Stomach (tissue), 9 donors: ENCODE measurements around the gene ZCCHC7. TPM values are rescaled to one million over a fixed set of nuclear protein-coding genes. Genes with fewer than 3 reads are reported as not detected.
A peak's percentile ranks its signal among the peaks of the same experiment; 100 is the strongest.
"Not testable (repeated sequence)": the region's sequence is repeated elsewhere in the genome, so short reads cannot be mapped to it uniquely, and the experiment has no call there.

Experiments used
- DNase-seq, 2 donors: peaks; one replicate each; pipeline versions ENCODE4 v3.0.0 to v3.0.0-alpha.2; 2013 to 2019
- H3K27ac ChIP-seq, 5 donors: fragments of 200-600 bp in 4 of 5; sonication (generic) in 4 of 5; one replicate each; pipeline ENCODE4 v1.5.1; 2013 to 2019; ENCODE audit warnings: mild to moderate bottlenecking in 1 of 5, moderate library complexity in 1 of 5
- H3K27me3 ChIP-seq, 3 donors: fragments of 200-600 bp; sonication (generic); one replicate each; pipeline ENCODE4 v1.5.1; 2017 to 2019; ENCODE audit warnings: mixed run types in 1 of 3
- H3K36me3 ChIP-seq, 4 donors: fragments of 200-600 bp; sonication (generic); 1 replicate in 3 of 4; 2 replicates in 1 of 4; pipeline ENCODE4 v1.5.1; 2016 to 2019
- H3K4me1 ChIP-seq, 4 donors: fragments of 200-600 bp; sonication (generic); one replicate each; pipeline ENCODE4 v1.5.1; 2016 to 2019
- H3K4me3 ChIP-seq, 4 donors: fragments of 200-600 bp; sonication (generic) in 3 of 4; one replicate each; pipeline ENCODE4 v1.5.1; 2016 to 2019; ENCODE audit warnings: mild to moderate bottlenecking in 1 of 4
- H3K9me3 ChIP-seq, 4 donors: fragments of 200-600 bp; sonication (generic); one replicate each; pipeline ENCODE4 v1.5.1; 2016 to 2019
- CTCF ChIP-seq, 7 experiments: fragments of 450-650 bp in 4 of 7; fragments of 200-600 bp in 3 of 7; sonication (generic) in 3 of 7; IDR thresholded peaks; one replicate each; pipeline ENCODE4 v1.5.1; 2016 to 2019; ENCODE audit warnings: antibody characterized with exemption in 7 of 7, control low read depth in 2 of 7, mild to moderate bottlenecking in 1 of 7
- EP300 ChIP-seq: sonication (generic); formaldehyde crosslinking; IDR thresholded peaks from one replicate; pipeline ENCODE4 v1.6.1; 2017; ENCODE audit warnings: antibody characterized with exemption
- POLR2A ChIP-seq, 4 donors: fragments of 450-650 bp; IDR thresholded peaks; one replicate each; pipeline ENCODE4 v1.6.1; 2016; ENCODE audit warnings: antibody characterized with exemption in 4 of 4, control low read depth in 2 of 4, mild to moderate bottlenecking in 1 of 4, moderate library complexity in 1 of 4
- POLR2AphosphoS5 ChIP-seq, 3 donors: sonication (generic); formaldehyde crosslinking; IDR thresholded peaks; one replicate each; pipeline ENCODE4 v1.6.1; 2016; ENCODE audit warnings: antibody characterized with exemption in 3 of 3
- WGBS, 5 donors: extraction: QIAGEN DNeasy Blood & Tissue Kit in 3 of 5; methylation state at CpG; one replicate each; pipeline versions ENCODE4 v1.1.5 to v1.1.7; 2013 to 2018; 5-methylcytosine and 5-hydroxymethylcytosine counted together
- intact Hi-C: fragments of 100-400 bp; cut with DNase I; formaldehyde crosslinking; loops from one replicate; pipeline ENCODE4 v1.15.1; 2023; ENCODE audit warnings: low total_unique reads
- polyA plus RNA-seq, 3 donors: library from polyadenylated mRNA; stranded (reverse); fragments of 200-250 nt; gene quantifications; one replicate each; pipeline ENCODE4 v1.2.3, GENCODE V29; 2013
- total RNA-seq, 5 donors: library from RNA; depleted of rRNA; stranded (reverse); fragments of >200 nt; gene quantifications; one replicate each; pipeline versions ENCODE4 v1.1.0 to v1.2.3, GENCODE V29; 2014 to 2016
- donor health status: healthy with polysubstance abuse.
- donor health status: Bipolar disorder and iron deficiency.
- donor health status: healthy.

Gene ZCCHC7
- total and polyA plus RNA-seq, 8 donors, result 7.9 to 67.1 (median 17.6) TPM

GRCh38 chr9:37119360-37119759 lies 1.0 kb upstream of the ZCCHC7 start:
- no peaks in the 10 kb centered on the region for H3K36me3 ChIP-seq
- H3K27me3 ChIP-seq, result no peaks in the 10 kb centered on the region
- intact Hi-C loops, result no loop called here
- WGBS, 5 donors, result 95 to 99% (median 97%) methylated on average over 9 of the region's 9 CpGs
- TF ChIP-seq CTCF (IDR thresholded peaks at IDR 0.05), result no peak
- no peak for TF ChIP-seq POLR2A (IDR thresholded peaks at IDR 0.05)
- no peak for TF ChIP-seq POLR2AphosphoS5 (IDR thresholded peaks at IDR 0.05)
- peaks cover 0 to 5% (median 0%) of the 10 kb centered on the region in 4 donors for H3K9me3 ChIP-seq
- DNase-seq, result no peak
- peak overlapping the region in 2 of 4 donors; percentile 82 to 88 for H3K4me3 ChIP-seq
- no peak overlapping the region for H3K27ac ChIP-seq
- H3K4me1 ChIP-seq, result peaks cover 7 to 30% (median 21%) of the 10 kb centered on the region in 4 donors

- Histone ChIP-seq H3K4me1 (peaks cover 7 to 30% (median 21%) of the 10 kb centered on the region in 4 donors), H3K4me3 (peak overlapping the region; percentile 82 to 88 (median 85)), H3K27ac (peak overlapping the region; percentile 93 to 99 (median 96))
- H3K36me3 ChIP-seq, H3K27me3 ChIP-seq, intact Hi-C loops, H3K9me3 ChIP-seq: not testable (repeated sequence)
- 0 to 2% (median 0%) methylated on average over 6 to 23 of the region's 23 CpGs for WGBS, 5 donors
- peak in 1 of 2 donors; percentile 43 for DNase-seq
Measured at GRCh38 chr9:37120843-37121335, 515 bp downstream of the ZCCHC7 start.

- TF ChIP-seq POLR2A (IDR thresholded peaks at IDR 0.05), result no peak
- TF ChIP-seq CTCF (IDR thresholded peaks at IDR 0.05), result no peak
- TF ChIP-seq EP300, result no peak
- TF ChIP-seq POLR2AphosphoS5 (IDR thresholded peaks at IDR 0.05), result no peak
- Histone ChIP-seq H3K27me3 (no peaks in the 10 kb centered on the region), H3K36me3 (peaks cover 0 to 6% (median 5%) of the 10 kb centered on the region in 4 donors), H3K27ac (no peak overlapping the region), H3K4me1 (peaks cover 7 to 30% (median 22%) of the 10 kb centered on the region in 4 donors), H3K4me3 (peak overlapping the region in 1 of 4 donors; percentile 88), H3K9me3 (peaks cover 0 to 5% (median 0%) of the 10 kb centered on the region in 4 donors)
- 68 to 78% (median 74%) methylated on average over 4 of the region's 4 CpGs for WGBS, 5 donors
- intact Hi-C loops, result no loop called here
- no peak for DNase-seq
Measured at GRCh38 chr9:37121881-37122280, 1.5 kb downstream of the ZCCHC7 start.

- H3K36me3 ChIP-seq, result peaks cover 0 to 34% (median 32%) of the 10 kb centered on the region in 4 donors
- no peak overlapping the region for H3K27ac ChIP-seq
- H3K9me3 ChIP-seq, result no peaks in the 10 kb centered on the region
- no peak overlapping the region for H3K4me3 ChIP-seq
- TF ChIP-seq POLR2AphosphoS5 (IDR thresholded peaks at IDR 0.05), result no peak
- TF ChIP-seq POLR2A (IDR thresholded peaks at IDR 0.05), result no peak
- TF ChIP-seq CTCF (IDR thresholded peaks at IDR 0.05), result no peak
- TF ChIP-seq EP300, result no peak
- no peak for DNase-seq
- intact Hi-C loops, result no loop called here
- H3K27me3 ChIP-seq, result no peaks in the 10 kb centered on the region
- 82 to 86% (median 84%) methylated on average over 6 of the region's 6 CpGs for WGBS, 5 donors
- peaks cover 3 to 21% (median 15%) of the 10 kb centered on the region in 4 donors for H3K4me1 ChIP-seq
Measured at GRCh38 chr9:37126214-37126788, 5.9 kb downstream of the ZCCHC7 start.

- Histone ChIP-seq H3K27ac (no peak overlapping the region), H3K27me3 (no peaks in the 10 kb centered on the region), H3K9me3 (no peaks in the 10 kb centered on the region), H3K4me1 (peaks cover 3 to 14% (median 8%) of the 10 kb centered on the region in 4 donors), H3K36me3 (peaks cover 0 to 36% (median 35%) of the 10 kb centered on the region in 4 donors), H3K4me3 (no peak overlapping the region)
- intact Hi-C loops, result no loop called here
- no peak for DNase-seq
- 92 to 97% (median 97%) methylated on average over 3 of the region's 3 CpGs for WGBS, 5 donors
- TF ChIP-seq POLR2AphosphoS5 (IDR thresholded peaks at IDR 0.05) (no peak), EP300 (no peak), CTCF (IDR thresholded peaks at IDR 0.05) (no peak), POLR2A (IDR thresholded peaks at IDR 0.05) (no peak)
Measured at GRCh38 chr9:37127018-37127417, 6.6 kb downstream of the ZCCHC7 start.
